Stimulated activated naive CD8-positive, alpha-beta T cell treated with anti-CD3 and anti-CD28 coated beads, Interleukin-15, amount 100 ng/mL, for 72 hours (primary cell): Measurements from ENCODE around the gene MBNL2.
"Not testable (repeated sequence)": the region's sequence is repeated elsewhere in the genome, so short reads cannot be mapped to it uniquely, and the experiment has no call there.

Experiments used
- ATAC-seq: fragments of 150-1000 bp; cut with Tn5 transposase; 2 replicates; pipeline ENCODE4 v1.10.0; 2021; ENCODE audit warnings: mild to moderate bottlenecking, moderate library complexity
- DNase-seq, 2 donors: peaks; one replicate each; pipeline ENCODE4 v3.0.0; 2021 to 2022
- H3K27ac Mint-ChIP-seq, 2 donors: one replicate each; pipeline ENCODE4 v1.8.0; 2022; ENCODE audit warnings: mild to moderate bottlenecking in 2 of 2, mixed read lengths in 2 of 2, moderate library complexity in 2 of 2
- H3K27me3 Mint-ChIP-seq: one replicate; pipeline ENCODE4 v1.8.0; 2022; ENCODE audit warnings: mixed read lengths
- H3K4me1 Mint-ChIP-seq: one replicate; pipeline ENCODE4 v1.8.0; 2022; ENCODE audit warnings: mild to moderate bottlenecking, mixed read lengths
- H3K4me3 Mint-ChIP-seq, 2 donors: one replicate each; pipeline ENCODE4 v1.8.0; 2022; ENCODE audit warnings: mild to moderate bottlenecking in 2 of 2, mixed read lengths in 2 of 2, moderate library complexity in 1 of 2
- H3K9me3 Mint-ChIP-seq, 2 donors: one replicate each; pipeline ENCODE4 v1.8.0; 2022; ENCODE audit warnings: mixed read lengths in 2 of 2

MBNL2 gene

DNA sequence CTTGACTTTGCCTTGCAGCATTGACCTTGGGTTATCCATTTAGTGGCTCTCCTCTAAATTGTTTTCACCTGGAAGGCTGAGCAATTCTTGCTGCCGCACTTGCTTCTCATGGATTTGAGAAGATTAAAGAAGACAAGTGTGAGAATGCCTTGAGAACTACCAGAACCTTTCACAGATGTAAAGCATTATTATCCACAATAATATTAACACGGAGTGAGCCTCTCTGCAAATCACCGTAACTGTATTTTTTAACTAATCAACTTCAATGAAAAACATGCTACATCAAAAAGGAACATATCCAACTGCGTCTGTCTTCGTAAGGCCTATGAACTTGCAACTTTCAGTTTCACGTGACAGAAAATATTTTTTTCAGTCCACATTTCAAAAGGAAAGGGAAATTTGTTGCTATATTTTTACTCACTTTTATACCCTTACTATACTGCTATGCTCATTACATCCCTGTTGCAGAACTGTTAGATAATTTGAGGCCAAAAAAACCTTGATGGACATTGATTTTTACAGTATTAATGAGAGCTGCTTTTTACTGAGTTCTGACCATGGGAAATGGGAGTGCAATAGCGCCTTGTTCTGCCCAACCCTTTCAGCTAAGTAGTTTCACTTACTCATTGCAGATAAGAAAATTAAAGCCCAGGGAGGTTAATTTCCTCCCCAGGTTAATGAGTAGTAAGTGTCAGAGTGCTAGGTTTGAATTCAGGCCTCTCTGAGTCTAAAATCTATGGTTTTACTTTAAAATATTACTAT, 118.0 kb downstream of the MBNL2 start:
- no peak overlapping the region for H3K4me3 Mint-ChIP-seq
- no peak overlapping the region for H3K27ac Mint-ChIP-seq
- ATAC-seq = no peak

DNA sequence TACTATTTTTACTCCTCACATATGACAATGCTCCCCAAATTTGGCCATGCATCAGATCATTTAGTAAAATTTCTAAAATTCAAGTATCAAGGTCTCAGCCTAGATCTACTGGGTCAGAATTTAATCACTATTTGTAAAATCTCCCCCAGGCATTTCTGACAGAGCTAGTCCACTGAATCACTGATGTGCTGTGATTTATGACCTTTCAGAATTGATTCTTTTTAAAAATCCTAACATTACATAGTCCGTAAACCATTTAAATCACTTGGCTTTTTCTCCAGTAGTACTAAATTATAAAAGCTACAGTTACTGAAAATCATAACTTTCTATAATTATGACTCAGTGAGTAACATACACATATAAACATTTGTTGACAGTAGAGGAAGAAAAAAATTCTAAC, 119.0 kb downstream of the MBNL2 start:
- H3K27me3 Mint-ChIP-seq = no peaks in the 10 kb centered on the region
- H3K27ac Mint-ChIP-seq = no peak overlapping the region
- H3K9me3 Mint-ChIP-seq = no peaks in the 10 kb centered on the region
- ATAC-seq (no peak), DNase-seq (no peak)
- no peak overlapping the region for H3K4me3 Mint-ChIP-seq
- H3K4me1 Mint-ChIP-seq = peaks cover 4% of the 10 kb centered on the region

More for the DNA sequence above, 118.0 kb downstream of the MBNL2 start:
- Mint-ChIP-seq H3K4me1 (peaks cover 4% of the 10 kb centered on the region), H3K27me3 (no peaks in the 10 kb centered on the region), H3K9me3 (no peaks in the 10 kb centered on the region)
- no peak for DNase-seq

DNA sequence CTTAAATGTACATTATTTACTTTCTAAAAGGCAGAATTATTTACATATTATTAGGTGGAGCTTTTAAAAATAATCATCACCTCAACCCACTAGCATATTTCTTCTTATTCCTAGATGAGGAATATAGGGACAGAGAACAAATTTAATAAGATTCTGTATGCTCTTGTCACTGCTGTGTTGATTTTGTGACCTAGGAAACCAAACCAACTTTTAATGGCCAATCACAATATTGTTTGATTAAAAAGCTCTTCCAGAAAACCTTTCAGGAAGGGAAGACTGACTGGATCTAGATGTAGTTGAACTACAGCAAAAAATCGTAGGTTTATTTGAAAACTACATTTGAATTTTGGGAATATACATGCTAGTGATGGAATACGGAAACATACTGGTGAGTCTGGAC, 120.0 kb downstream of the MBNL2 start:
- Mint-ChIP-seq H3K27me3 (no peaks in the 10 kb centered on the region), H3K27ac (no peak overlapping the region), H3K4me3 (no peak overlapping the region), H3K9me3 (no peaks in the 10 kb centered on the region), H3K4me1 (peaks cover 4% of the 10 kb centered on the region)
- DNase-seq (no peak), ATAC-seq (no peak)

DNA sequence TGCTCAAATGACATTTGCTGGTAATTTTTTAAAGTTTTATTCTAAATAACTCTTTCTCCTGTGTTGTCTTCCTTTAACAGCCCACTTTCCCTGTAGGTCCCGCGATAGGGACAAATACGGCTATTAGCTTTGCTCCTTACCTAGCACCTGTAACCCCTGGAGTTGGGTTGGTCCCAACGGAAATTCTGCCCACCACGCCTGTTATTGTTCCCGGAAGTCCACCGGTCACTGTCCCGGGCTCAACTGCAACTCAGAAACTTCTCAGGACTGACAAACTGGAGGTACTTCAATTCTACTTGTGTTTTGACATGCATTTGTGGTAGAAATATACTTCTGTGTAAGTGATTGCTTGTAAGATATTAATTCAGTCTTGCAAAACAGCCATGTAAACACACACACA, 120.8 kb downstream of the MBNL2 start:
- Mint-ChIP-seq H3K4me3 (no peak overlapping the region), H3K9me3 (no peaks in the 10 kb centered on the region), H3K4me1 (peaks cover 4% of the 10 kb centered on the region), H3K27me3 (no peaks in the 10 kb centered on the region), H3K27ac (no peak overlapping the region)
- DNase-seq (no peak), ATAC-seq (no peak)

DNA sequence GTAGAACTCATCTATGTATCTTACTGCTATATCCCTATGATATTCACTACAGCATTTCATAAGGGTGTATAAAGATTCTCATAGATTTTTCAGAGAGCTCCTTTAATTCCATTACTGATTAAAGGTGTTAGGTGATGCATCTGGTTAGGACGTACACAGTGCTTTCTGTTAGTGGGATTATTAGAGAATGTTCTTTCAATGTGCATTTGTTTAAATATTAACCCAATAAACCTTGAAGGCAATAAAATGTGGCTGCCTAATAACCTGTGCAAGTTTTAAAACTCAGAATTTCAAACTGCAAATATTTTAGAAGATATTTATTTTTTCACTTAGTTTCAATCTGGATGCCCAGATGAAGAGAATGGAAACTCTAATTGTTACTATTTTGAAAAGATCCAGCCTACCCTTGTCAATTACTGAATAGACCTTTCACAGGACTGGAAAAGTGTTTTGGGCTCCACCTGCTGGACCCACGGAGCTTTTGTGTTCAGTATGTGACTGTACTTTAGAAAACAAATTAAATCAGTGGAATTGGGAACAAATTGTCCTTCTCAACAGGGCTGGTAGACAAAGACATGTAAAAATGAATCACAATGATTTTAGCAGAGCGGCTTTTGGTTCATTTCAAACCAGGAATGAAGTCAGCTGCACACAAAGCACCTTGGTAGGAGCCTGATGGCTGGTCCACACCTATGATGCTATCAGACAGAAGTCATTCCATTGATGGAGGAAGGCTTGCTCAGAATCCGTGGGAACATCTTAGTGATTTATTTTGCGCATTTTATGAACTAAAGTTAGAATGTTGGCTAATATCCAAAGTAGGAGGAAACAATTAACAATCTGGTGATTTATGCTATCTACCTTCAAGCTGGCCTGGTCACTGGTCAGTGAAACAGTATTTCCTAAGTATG, 122.4 kb downstream of the MBNL2 start:
- no peaks in the 10 kb centered on the region for H3K27me3 Mint-ChIP-seq
- DNase-seq = peak in 1 of 2 donors; percentile 37

DNA sequence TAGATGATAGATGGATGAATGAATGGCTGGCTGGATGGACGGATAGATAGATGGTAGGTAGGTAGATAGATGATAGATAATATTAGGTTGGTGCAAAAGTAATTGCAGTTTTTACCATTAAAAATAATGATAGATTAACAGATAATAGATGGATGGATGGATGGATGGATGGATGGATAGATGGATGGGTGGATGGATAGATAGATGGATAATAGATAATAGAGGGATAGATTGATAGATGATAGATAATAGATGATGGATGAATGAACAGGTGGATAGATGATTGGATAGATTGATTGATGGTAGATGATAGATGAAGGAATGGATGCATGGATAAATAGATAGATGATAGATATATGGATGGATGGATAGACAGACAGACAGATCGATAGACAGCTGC, 124.0 kb downstream of the MBNL2 start:
- DNase-seq = no peak
- no peak overlapping the region for H3K27ac Mint-ChIP-seq
- H3K4me1 Mint-ChIP-seq = no peaks in the 10 kb centered on the region
- H3K4me3 Mint-ChIP-seq = no peak overlapping the region
- no peaks in the 10 kb centered on the region for H3K9me3 Mint-ChIP-seq
- ATAC-seq = no peak
- H3K27me3 Mint-ChIP-seq = no peaks in the 10 kb centered on the region

More for the DNA sequence above, 122.4 kb downstream of the MBNL2 start:
- Mint-ChIP-seq H3K4me3 (no peak overlapping the region), H3K27ac (no peak overlapping the region), H3K9me3 (no peaks in the 10 kb centered on the region), H3K4me1 (peaks cover 4% of the 10 kb centered on the region)
- ATAC-seq = peak; percentile 83

DNA sequence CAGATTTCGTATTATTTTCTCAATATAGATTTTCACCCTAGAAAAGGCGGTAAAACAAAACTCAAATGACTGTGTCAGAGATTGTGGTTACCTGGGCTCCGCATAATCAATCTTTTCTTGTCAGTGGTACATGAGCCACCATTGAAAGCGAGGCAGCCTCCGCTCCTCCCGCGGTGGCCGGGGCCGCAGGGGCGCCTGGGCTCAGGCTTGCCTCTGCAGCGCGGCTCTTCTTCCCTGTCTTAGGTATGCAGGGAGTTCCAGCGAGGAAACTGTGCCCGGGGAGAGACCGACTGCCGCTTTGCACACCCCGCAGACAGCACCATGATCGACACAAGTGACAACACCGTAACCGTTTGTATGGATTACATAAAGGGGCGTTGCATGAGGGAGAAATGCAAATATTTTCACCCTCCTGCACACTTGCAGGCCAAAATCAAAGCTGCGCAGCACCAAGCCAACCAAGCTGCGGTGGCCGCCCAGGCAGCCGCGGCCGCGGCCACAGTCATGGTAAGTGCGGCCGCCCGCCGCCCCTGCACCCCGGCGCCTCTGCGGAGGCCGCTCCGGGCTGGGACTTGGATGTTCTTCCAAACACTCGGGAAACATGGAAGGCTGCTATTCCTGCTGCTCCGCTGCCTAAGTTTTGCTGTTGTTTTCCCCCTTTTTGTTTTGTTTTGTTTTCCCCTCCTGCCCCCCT, 124.6 kb downstream of the MBNL2 start:
- H3K27me3 Mint-ChIP-seq = no peaks in the 10 kb centered on the region
- H3K4me1 Mint-ChIP-seq = no peaks in the 10 kb centered on the region
- DNase-seq (no peak), ATAC-seq (no peak)
- H3K27ac Mint-ChIP-seq = no peak overlapping the region
- H3K9me3 Mint-ChIP-seq = no peaks in the 10 kb centered on the region
- H3K4me3 Mint-ChIP-seq = no peak overlapping the region

DNA sequence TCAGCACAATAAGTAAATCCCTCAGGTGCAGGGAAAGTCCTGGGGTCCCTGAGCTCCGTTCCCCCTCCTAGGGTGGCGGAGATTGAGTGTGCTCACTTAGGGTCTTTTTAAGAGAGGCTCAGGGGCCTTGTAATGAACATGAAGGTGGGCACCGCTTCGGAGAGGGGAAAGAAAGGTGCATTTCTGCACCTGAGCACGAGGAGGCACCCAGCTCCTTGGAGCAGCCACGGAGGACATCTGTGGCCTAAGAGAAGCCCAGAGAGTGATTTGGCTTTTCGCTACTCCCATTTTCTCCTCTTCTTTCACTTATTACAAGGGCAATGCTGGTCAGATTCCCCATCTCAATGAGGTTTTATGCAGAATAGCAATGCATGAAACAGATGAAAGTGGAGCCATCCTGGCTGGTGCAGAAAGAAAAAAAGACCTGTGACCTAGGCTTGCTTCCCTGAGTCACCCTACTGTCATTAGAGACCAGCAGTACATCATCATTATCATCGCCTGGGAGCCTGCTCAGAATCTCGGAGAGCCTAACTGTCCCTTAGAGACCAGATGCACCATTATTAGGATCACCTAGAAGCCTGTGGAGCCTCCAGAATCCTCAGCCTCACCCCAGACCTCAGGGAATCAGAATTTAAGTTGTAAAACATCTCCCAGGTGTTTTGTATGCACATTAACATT, 125.3 kb downstream of the MBNL2 start:
- H3K9me3 Mint-ChIP-seq = no peaks in the 10 kb centered on the region
- H3K4me1 Mint-ChIP-seq = no peaks in the 10 kb centered on the region
- ATAC-seq (no peak), DNase-seq (no peak)
- no peak overlapping the region for H3K4me3 Mint-ChIP-seq
- H3K27me3 Mint-ChIP-seq = no peaks in the 10 kb centered on the region
- H3K27ac Mint-ChIP-seq = no peak overlapping the region

DNA sequence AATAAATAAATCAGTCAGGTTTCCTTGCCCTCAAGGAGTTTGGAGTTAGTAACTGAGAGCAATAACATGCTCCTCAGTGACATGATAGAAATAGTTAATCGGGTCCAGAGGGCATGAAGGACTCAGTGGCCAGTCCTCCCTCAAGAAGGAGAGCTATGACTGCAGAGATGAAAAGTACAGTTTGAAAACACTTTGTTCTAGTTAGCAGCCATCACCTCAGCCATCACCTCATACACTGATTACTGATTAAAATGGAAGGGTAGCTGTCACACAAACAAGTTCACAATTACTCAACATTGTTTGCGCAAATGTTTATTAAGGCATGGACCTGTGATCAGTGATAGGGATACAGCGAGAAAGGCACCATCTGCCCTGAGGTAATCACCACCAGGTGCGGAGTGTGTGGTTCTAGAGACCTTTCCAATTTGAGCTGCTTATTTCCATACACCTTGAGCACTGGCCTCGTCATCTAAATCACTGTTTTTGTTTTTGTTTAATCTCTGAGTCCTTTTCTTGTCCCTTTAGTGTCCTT, 126.5 kb downstream of the MBNL2 start:
- no peaks in the 10 kb centered on the region for H3K27me3 Mint-ChIP-seq
- H3K4me3 Mint-ChIP-seq = no peak overlapping the region
- ATAC-seq = no peak
- H3K9me3 Mint-ChIP-seq = no peaks in the 10 kb centered on the region
- H3K27ac Mint-ChIP-seq = no peak overlapping the region
- DNase-seq = no peak
- H3K4me1 Mint-ChIP-seq = no peaks in the 10 kb centered on the region

DNA sequence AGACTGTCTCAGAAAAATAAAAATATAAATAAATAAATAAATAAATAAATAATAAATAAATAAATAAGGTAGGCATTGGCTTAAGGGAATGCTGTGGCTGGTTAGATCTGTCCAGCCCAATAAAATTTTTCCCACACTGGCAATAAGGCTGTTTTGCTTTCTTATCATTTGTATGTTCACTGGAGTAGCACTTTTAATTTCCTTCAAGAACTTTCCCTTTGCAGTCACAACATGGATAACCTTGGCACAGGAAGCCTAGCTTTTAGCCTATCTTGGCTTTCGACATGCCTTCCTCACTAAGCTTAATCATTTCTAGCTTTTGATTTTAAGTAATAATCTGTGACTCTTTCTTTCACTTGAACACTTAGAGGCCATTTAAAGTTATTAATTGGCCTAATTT, 129.9 kb downstream of the MBNL2 start:
- H3K4me1 Mint-ChIP-seq, H3K27me3 Mint-ChIP-seq, H3K27ac Mint-ChIP-seq, H3K9me3 Mint-ChIP-seq, ATAC-seq, DNase-seq, H3K4me3 Mint-ChIP-seq: not testable (repeated sequence)

DNA sequence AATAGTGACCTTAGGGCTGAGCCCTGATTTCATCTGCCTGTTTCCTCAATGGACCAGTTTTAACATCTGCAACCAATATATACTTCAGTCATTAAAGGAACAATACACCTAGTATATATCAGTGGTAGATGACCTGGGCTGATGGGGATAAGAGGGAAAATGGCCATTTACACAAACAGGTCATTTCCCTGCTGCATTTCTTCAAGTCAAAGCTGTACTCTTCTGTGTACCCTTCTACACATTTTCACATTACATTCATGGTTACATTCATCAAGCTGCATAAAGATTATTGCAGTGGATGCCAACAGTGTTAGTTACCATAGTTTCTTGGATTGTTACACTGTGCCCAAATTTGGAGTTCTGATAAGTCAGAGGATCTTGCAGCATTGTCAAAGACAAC, 130.7 kb downstream of the MBNL2 start:
- no peaks in the 10 kb centered on the region for H3K4me1 Mint-ChIP-seq
- no peaks in the 10 kb centered on the region for H3K27me3 Mint-ChIP-seq
- no peak for ATAC-seq
- no peak for DNase-seq
- no peak overlapping the region for H3K4me3 Mint-ChIP-seq
- H3K27ac Mint-ChIP-seq = no peak overlapping the region
- no peaks in the 10 kb centered on the region for H3K9me3 Mint-ChIP-seq

DNA sequence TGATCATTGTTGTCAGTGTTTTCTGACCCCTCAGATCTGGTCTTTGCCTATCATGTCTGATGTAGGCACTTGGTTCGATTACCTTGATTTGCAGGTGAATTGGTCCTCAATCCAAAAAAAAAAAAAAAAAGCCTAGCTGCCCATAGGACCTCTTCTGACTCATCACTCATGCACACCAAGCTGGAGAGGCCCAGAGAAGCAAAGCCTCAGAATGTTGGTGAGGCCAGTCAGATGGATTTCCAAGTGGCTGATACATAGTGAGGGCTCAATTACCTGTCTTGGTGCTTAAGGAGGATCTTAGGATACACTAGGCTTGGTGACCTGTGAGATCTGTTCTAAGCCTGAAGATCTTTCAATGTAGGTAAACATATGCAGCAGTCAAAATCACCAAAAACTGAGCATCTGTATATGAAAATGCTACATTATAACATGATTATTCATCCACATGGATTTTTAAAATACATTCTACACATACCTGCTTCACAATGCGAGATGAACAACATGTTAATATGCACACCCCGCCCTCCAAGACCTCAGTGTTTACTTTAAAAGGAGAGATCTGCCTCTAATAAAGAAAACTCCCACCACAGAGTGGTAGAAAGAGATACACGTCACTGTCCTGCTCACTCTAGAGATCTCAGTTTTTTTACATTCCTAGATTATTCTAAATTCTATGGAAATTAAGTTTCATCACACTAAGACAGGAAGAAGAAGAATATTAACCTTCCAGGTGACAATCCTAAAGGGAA, 132.0 kb downstream of the MBNL2 start:
- Mint-ChIP-seq H3K27ac (no peak overlapping the region), H3K4me1 (no peaks in the 10 kb centered on the region), H3K27me3 (no peaks in the 10 kb centered on the region), H3K4me3 (no peak overlapping the region), H3K9me3 (no peaks in the 10 kb centered on the region)
- DNase-seq (no peak), ATAC-seq (no peak)

DNA sequence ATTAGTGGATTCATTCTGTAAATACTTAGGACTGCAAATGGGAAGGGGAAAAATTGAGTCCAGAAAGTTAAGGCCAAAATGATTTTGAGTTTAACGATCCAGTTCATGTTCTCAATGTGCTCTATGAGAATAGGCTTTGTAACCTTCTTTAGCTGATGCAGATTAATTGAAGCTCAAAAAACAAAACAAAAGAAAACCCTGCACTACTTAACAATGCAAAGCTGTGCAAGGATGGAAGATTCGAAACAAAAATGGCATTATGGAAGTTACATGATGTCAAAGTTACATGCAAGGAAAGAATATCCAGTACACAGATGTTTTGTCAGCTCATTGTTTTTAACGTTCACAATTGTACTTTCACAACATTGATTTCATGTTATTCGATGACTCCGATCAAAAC, 132.7 kb downstream of the MBNL2 start:
- DNase-seq = no peak
- Mint-ChIP-seq H3K9me3 (no peaks in the 10 kb centered on the region), H3K27ac (no peak overlapping the region), H3K27me3 (no peaks in the 10 kb centered on the region), H3K4me3 (no peak overlapping the region), H3K4me1 (no peaks in the 10 kb centered on the region)
- no peak for ATAC-seq

DNA sequence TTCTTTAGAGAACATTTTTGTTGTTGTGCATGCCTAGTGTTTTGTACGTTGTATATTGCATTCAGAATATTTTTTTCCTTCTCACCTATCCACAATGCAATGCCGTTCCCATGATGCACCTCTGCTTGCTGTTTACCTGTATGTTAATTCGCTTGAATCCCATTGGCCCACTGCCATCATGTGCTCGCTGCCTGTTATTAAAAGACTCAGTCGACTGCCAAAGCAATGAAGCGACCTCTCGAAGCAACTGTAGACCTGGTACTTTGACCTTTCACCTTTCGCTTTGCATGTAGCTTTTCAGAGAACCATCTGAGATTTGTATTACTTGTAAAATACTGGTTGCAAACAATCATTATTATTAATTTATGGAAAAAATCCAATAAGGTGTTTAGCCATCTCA, 134.5 kb downstream of the MBNL2 start:
- DNase-seq (no peak), ATAC-seq (no peak)
- Mint-ChIP-seq H3K4me3 (no peak overlapping the region), H3K27me3 (no peaks in the 10 kb centered on the region), H3K9me3 (no peaks in the 10 kb centered on the region), H3K27ac (no peak overlapping the region), H3K4me1 (no peaks in the 10 kb centered on the region)
